HCT116 (cell line): ENCODE results near the gene MAGEC2. TPM values are rescaled to one million over a fixed set of nuclear protein-coding genes. Genes with fewer than 3 reads are reported as not detected.

Experiments used
- ATAC-seq: fragments of 200-7000 bp; cut with Tn5 transposase; 2 replicates; pipeline ENCODE4 v1.9.1; 2020; ENCODE audit warnings: mild to moderate bottlenecking, moderate library complexity
- BruUV-seq: library from RNA; stranded (reverse); fragments of 400-500 nt; replicated peaks from 2 replicates; lab custom pipeline; 2021; lab: Mats Ljungman, UMichigan
- CTCF ChIA-PET: fragments of 300-600 bp; sonication (Branson Sonifier 250); formaldehyde crosslinking; loops from one replicate; lab custom pipeline; 2021; ENCODE audit warnings: antibody characterized with exemption; lab: Charles Lee
- POLR2A ChIA-PET: fragments of 300-600, 350-600 bp; sonication (Branson Sonifier 250); formaldehyde crosslinking; loops from one replicate; lab custom pipeline; 2021; ENCODE audit warnings: antibody characterized with exemption; lab: Charles Lee
- RAD21 ChIA-PET, 2 experiments: fragments of 300-600 bp; sonication (Branson Sonifier 250); formaldehyde crosslinking; loops; one replicate each; lab custom pipeline; 2023; ENCODE audit warnings: low total read pairs in 2 of 2; ENCODE audit not compliant: uncharacterized antibody in 2 of 2, unreplicated experiment in 2 of 2, low non-redundant PET in 1 of 2; lab: Charles Lee
- DNase-seq: peaks from one replicate; pipeline ENCODE4 v3.0.0-alpha.2; 2010; ENCODE audit warnings: low read depth, low spot score
- H2AFZ ChIP-seq: fragments of 200-600 bp; shearing (Covaris generic), sonication (generic); 2 replicates; pipeline ENCODE4 v1.6.1; 2017; ENCODE audit warnings: low read depth, mixed run types, mixed read lengths, antibody characterized with exemption, low read length; ENCODE audit not compliant: poor library complexity, severe bottlenecking
- H3K27ac ChIP-seq: 2 replicates; pipeline ENCODE4 v1.5.1; 2012; ENCODE audit warnings: low read depth, low read length
- H3K27me3 ChIP-seq: fragments of 200-600 bp; sonication (generic); 2 replicates; pipeline ENCODE4 v1.6.1; 2016; ENCODE audit warnings: mixed run types, low read length, mixed read lengths; ENCODE audit not compliant: insufficient read depth
- H3K36me3 ChIP-seq, 2 experiments: fragments of 200-500 bp in 1 of 2; fragments of 200-600 bp in 1 of 2; sonication (Bioruptor generic) in 1 of 2; sonication (generic) in 1 of 2; 2 replicates each; pipeline versions ENCODE4 v1.5.1 to v1.6.1; 2014 to 2016; ENCODE audit warnings: low read length in 2 of 2, inconsistent platforms in 1 of 2, mixed read lengths in 1 of 2, mixed run types in 1 of 2; ENCODE audit not compliant: insufficient read depth in 2 of 2, control insufficient read depth in 1 of 2
- H3K4me1 ChIP-seq, 2 experiments: fragments of 200-600 bp in 1 of 2; sonication (generic) in 1 of 2; 2 replicates each; pipeline versions ENCODE4 v1.5.1 to v1.6.1; 2012 to 2017; ENCODE audit warnings: low read length in 2 of 2, inconsistent platforms in 1 of 2, mild to moderate bottlenecking in 1 of 2, mixed read lengths in 1 of 2, mixed run types in 1 of 2, moderate library complexity in 1 of 2; ENCODE audit not compliant: insufficient read depth in 2 of 2, control insufficient read depth in 1 of 2
- H3K4me2 ChIP-seq: fragments of 200-600 bp; sonication (generic); 2 replicates; pipeline ENCODE4 v1.6.1; 2017; ENCODE audit warnings: mixed run types, low read length, mixed read lengths
- H3K4me3 ChIP-seq, 2 experiments: fragments of 200-600 bp in 1 of 2; sonication (generic) in 1 of 2; replicated peaks in 1 of 2; 2 replicates each; pipeline ENCODE4 v1.5.1; 2011 to 2016; ENCODE audit warnings: low read length in 2 of 2, control low read depth in 1 of 2, low read depth in 1 of 2, mild to moderate bottlenecking in 1 of 2, mixed read lengths in 1 of 2, mixed run types in 1 of 2
- H3K79me2 ChIP-seq: fragments of 200-600 bp; sonication (generic); 2 replicates; pipeline ENCODE4 v1.6.1; 2017; ENCODE audit warnings: mild to moderate bottlenecking, mixed run types, low read length, moderate library complexity, mixed read lengths; ENCODE audit not compliant: insufficient read depth
- H3K9ac ChIP-seq: fragments of 200-600 bp; sonication (generic); 2 replicates; pipeline ENCODE4 v1.6.1; 2016; ENCODE audit warnings: low read length, mixed read lengths
- H3K9me2 ChIP-seq: fragments of 200-600 bp; sonication (generic), shearing (Covaris generic); 2 replicates; pipeline ENCODE4 v1.6.1; 2017; ENCODE audit warnings: mixed run types, mild to moderate bottlenecking, moderate library complexity; ENCODE audit not compliant: insufficient read depth
- H3K9me3 ChIP-seq, 2 experiments: fragments of 200-500 bp in 1 of 2; fragments of 200-600 bp in 1 of 2; sonication (Bioruptor generic) in 1 of 2; sonication (generic) in 1 of 2; 2 replicates each; pipeline ENCODE4 v1.6.1; 2014 to 2017; ENCODE audit warnings: low read length in 2 of 2, mixed read lengths in 2 of 2, inconsistent platforms in 1 of 2, low read depth in 1 of 2, mild to moderate bottlenecking in 1 of 2, mixed run types in 1 of 2, moderate library complexity in 1 of 2; ENCODE audit not compliant: control insufficient read depth in 1 of 2, insufficient read depth in 1 of 2
- H4K20me1 ChIP-seq: fragments of 200-600 bp; sonication (generic), shearing (Covaris generic); 2 replicates; pipeline ENCODE4 v1.6.1; 2017; ENCODE audit warnings: mixed run types, mild to moderate bottlenecking, moderate library complexity; ENCODE audit not compliant: insufficient read depth
- CBX3 ChIP-seq: IDR thresholded peaks from 2 replicates; pipeline ENCODE4 v1.6.1; 2012; ENCODE audit warnings: low read depth
- CEBPB ChIP-seq: IDR thresholded peaks from 2 replicates; pipeline ENCODE4 v1.6.1; 2012; ENCODE audit warnings: low read depth
- EGR1 ChIP-seq: IDR thresholded peaks from 2 replicates; pipeline ENCODE4 v1.6.1; 2012; ENCODE audit warnings: low read depth
- EZH2 ChIP-seq: fragments of 200-600 bp; sonication (generic); IDR thresholded peaks from 2 replicates; pipeline ENCODE4 v1.6.1; 2017; ENCODE audit warnings: antibody characterized with exemption, mixed run types
- EZH2phosphoT487 ChIP-seq: fragments of 200-600 bp; IDR thresholded peaks from 2 replicates; pipeline ENCODE4 v1.6.1; 2018; ENCODE audit warnings: antibody characterized with exemption, borderline replicate concordance
- FOSL1 ChIP-seq: IDR thresholded peaks from 2 replicates; pipeline ENCODE4 v1.6.1; 2012; ENCODE audit warnings: low read depth
- JUND ChIP-seq: IDR thresholded peaks from 2 replicates; pipeline ENCODE4 v1.6.1; 2012
- POLR2A ChIP-seq: IDR thresholded peaks from 2 replicates; pipeline ENCODE4 v1.7.0; 2011; ENCODE audit warnings: borderline replicate concordance; ENCODE audit not compliant: insufficient read depth, insufficient read length; ENCODE audit errors: extremely low read depth
- POLR2AphosphoS5 ChIP-seq: IDR thresholded peaks from 2 replicates; pipeline ENCODE4 v1.6.1; 2011; ENCODE audit warnings: mild to moderate bottlenecking, low read depth, low read length, moderate library complexity
- RAD21 ChIP-seq: IDR thresholded peaks from 2 replicates; pipeline ENCODE4 v1.6.1; 2012; ENCODE audit warnings: low read depth, mild to moderate bottlenecking
- SIN3A ChIP-seq: IDR thresholded peaks from 2 replicates; pipeline ENCODE4 v1.6.1; 2012; ENCODE audit warnings: low read depth
- SP1 ChIP-seq: IDR thresholded peaks from 2 replicates; pipeline ENCODE4 v1.6.1; 2012; ENCODE audit warnings: low read depth
- SRF ChIP-seq: IDR thresholded peaks from 2 replicates; pipeline ENCODE4 v1.6.1; 2012; ENCODE audit warnings: low read depth
- TCF7L2 ChIP-seq: IDR thresholded peaks from 2 replicates; pipeline ENCODE4 v1.7.0; 2011; ENCODE audit warnings: borderline replicate concordance, inconsistent platforms; ENCODE audit not compliant: insufficient read depth, insufficient read length; ENCODE audit errors: extremely low read depth
- YY1 ChIP-seq: IDR thresholded peaks from 2 replicates; pipeline ENCODE4 v1.6.1; 2011; ENCODE audit warnings: low read length, low read depth, moderate library complexity, mild to moderate bottlenecking; ENCODE audit not compliant: insufficient replicate concordance; ENCODE audit errors: extremely low read depth
- ZNF274 ChIP-seq: fragments of 200-500 bp; sonication (Bioruptor generic); IDR thresholded peaks from 2 replicates; pipeline ENCODE4 v1.6.1; 2014; ENCODE audit warnings: mild to moderate bottlenecking, low read depth, low read length, inconsistent platforms
- intact Hi-C: fragments of 100-400 bp; cut with micrococcal nuclease; formaldehyde crosslinking; loops from 2 replicates; pipeline ENCODE4 v1.10.0; 2022
- total RNA-seq: library from RNA; stranded (reverse); gene quantifications from one replicate; pipeline ENCODE4 v1.2.1, GENCODE V29; 2021; ENCODE audit not compliant: unreplicated experiment
- TF ChIP-seq, protein P1 (sequence below): IDR thresholded peaks from 2 replicates; pipeline ENCODE4 v1.6.1; 2011; ENCODE audit warnings: mild to moderate bottlenecking, low read length, moderate library complexity; ENCODE audit not compliant: insufficient replicate concordance; ENCODE audit errors: extremely low read depth
- TF ChIP-seq, protein P2 (sequence below), 3 experiments: fragments of 200-600 bp in 1 of 3; sonication (generic) in 1 of 3; IDR thresholded peaks in 2 of 3; conservative IDR thresholded peaks in 1 of 3; 2 replicates each; pipeline ENCODE4 v1.5.1; 2012 to 2017; ENCODE audit warnings: low read depth in 2 of 3, low read length in 2 of 3, antibody characterized with exemption in 1 of 3, borderline replicate concordance in 1 of 3, control low read depth in 1 of 3, mild to moderate bottlenecking in 1 of 3, mixed read lengths in 1 of 3, mixed run types in 1 of 3, moderate library complexity in 1 of 3; ENCODE audit not compliant: insufficient read depth in 1 of 3
- TF ChIP-seq, protein P3 (sequence below): IDR thresholded peaks from 2 replicates; pipeline ENCODE4 v1.6.1; 2012

Gene MAGEC2
- total RNA-seq, 1 experiment from 2014 or later, result not detected

DNA sequence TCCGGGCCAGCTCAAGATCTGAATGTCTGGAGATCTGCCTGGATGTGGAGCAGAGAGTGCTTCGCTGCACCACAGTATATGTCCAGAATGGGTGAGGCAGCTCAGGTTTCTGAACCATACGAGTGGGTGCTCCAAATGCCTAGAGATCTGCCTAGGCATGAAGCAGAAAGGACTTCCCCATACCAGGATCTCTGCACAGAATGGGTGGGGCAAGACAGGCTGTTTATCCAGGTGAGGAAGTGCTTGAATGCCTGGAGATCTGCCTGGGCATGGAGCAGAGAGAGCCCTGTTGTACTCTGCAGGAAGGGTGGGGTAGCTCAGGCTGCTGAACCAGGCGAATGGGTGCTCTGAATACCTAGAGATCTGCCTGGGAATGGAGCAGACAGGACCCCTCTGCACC lies 45.4 kb upstream of the MAGEC2 start:
- no peak overlapping the region for H3K27ac ChIP-seq
- ATAC-seq (no peak), DNase-seq (no peak)
- no peaks in the 10 kb centered on the region for H4K20me1 ChIP-seq
- CTCF ChIA-PET, result no interaction called here
- H3K9me2 ChIP-seq, result no peaks in the 10 kb centered on the region
- intact Hi-C loops, result no loop called here
- H3K4me1 ChIP-seq, result no peaks in the 10 kb centered on the region
- H3K9ac ChIP-seq, result no peak overlapping the region
- H2AFZ ChIP-seq, result no peak overlapping the region
- no peaks in the 10 kb centered on the region for H3K27me3 ChIP-seq
- RAD21 ChIA-PET, result no interaction called here
- H3K9me3 ChIP-seq, result no peaks in the 10 kb centered on the region
- H3K79me2 ChIP-seq, result no peaks in the 10 kb centered on the region
- no TSS peak for BruUV-seq
- TF ChIP-seq CBX3 (no peak), SP1 (no peak), EZH2 (no peak), YY1 (no peak), ZNF274 (no peak), TCF7L2 (no peak), FOSL1 (no peak), SRF (no peak), SIN3A (no peak), JUND (no peak), CEBPB (no peak), POLR2A (no peak), EZH2phosphoT487 (no peak), EGR1 (no peak), POLR2AphosphoS5 (no peak), RAD21 (no peak)
- TF ChIP-seq, protein P1, sequence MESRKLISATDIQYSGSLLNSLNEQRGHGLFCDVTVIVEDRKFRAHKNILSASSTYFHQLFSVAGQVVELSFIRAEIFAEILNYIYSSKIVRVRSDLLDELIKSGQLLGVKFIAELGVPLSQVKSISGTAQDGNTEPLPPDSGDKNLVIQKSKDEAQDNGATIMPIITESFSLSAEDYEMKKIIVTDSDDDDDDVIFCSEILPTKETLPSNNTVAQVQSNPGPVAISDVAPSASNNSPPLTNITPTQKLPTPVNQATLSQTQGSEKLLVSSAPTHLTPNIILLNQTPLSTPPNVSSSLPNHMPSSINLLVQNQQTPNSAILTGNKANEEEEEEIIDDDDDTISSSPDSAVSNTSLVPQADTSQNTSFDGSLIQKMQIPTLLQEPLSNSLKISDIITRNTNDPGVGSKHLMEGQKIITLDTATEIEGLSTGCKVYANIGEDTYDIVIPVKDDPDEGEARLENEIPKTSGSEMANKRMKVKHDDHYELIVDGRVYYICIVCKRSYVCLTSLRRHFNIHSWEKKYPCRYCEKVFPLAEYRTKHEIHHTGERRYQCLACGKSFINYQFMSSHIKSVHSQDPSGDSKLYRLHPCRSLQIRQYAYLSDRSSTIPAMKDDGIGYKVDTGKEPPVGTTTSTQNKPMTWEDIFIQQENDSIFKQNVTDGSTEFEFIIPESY, result no peak
- TF ChIP-seq, protein P2, sequence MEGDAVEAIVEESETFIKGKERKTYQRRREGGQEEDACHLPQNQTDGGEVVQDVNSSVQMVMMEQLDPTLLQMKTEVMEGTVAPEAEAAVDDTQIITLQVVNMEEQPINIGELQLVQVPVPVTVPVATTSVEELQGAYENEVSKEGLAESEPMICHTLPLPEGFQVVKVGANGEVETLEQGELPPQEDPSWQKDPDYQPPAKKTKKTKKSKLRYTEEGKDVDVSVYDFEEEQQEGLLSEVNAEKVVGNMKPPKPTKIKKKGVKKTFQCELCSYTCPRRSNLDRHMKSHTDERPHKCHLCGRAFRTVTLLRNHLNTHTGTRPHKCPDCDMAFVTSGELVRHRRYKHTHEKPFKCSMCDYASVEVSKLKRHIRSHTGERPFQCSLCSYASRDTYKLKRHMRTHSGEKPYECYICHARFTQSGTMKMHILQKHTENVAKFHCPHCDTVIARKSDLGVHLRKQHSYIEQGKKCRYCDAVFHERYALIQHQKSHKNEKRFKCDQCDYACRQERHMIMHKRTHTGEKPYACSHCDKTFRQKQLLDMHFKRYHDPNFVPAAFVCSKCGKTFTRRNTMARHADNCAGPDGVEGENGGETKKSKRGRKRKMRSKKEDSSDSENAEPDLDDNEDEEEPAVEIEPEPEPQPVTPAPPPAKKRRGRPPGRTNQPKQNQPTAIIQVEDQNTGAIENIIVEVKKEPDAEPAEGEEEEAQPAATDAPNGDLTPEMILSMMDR (IDR thresholded peaks at IDR 0.05 in 2 of 3, conservative IDR thresholded peaks at IDR 0.05 in 1 of 3; ENCODE audit: borderline replicate concordance in 1 of 3, insufficient read depth in 1 of 3, low read depth in 2 of 3, low read length in 2 of 3), result no peak
- TF ChIP-seq, protein P3, sequence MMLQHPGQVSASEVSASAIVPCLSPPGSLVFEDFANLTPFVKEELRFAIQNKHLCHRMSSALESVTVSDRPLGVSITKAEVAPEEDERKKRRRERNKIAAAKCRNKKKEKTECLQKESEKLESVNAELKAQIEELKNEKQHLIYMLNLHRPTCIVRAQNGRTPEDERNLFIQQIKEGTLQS, result no peak
- H3K36me3 ChIP-seq, result no peaks in the 10 kb centered on the region
- no peak overlapping the region for H3K4me3 ChIP-seq
- POLR2A ChIA-PET, result no interaction called here
- H3K4me2 ChIP-seq, result no peak overlapping the region
